GM18499 (cell line): Measurements from ENCODE around the gene PRR5.

Experiments used
- ATAC-seq: cut with Tn5 transposase; IDR thresholded peaks from one replicate; pipeline ENCODE4 v1.9.1; 2021; ENCODE audit warnings: moderate number of reproducible peaks; ENCODE audit not compliant: insufficient read depth, unreplicated experiment

The PRR5 gene

GRCh38 chr22:44780876-44781449 lies 79.0 kb downstream of the PRR5 start:
- no peak for ATAC-seq

- ATAC-seq = no peak
Observed at GRCh38 chr22:44782363-44782963, 80.5 kb downstream of the PRR5 start.

GRCh38 chr22:44783091-44783490 lies 81.1 kb downstream of the PRR5 start:
- ATAC-seq = no peak

- no peak for ATAC-seq
Observed at GRCh38 chr22:44783581-44783980, 81.6 kb downstream of the PRR5 start.

- ATAC-seq = no peak
Observed at GRCh38 chr22:44786136-44786535, 84.1 kb downstream of the PRR5 start.

- ATAC-seq = no peak
Observed at GRCh38 chr22:44786610-44787009, 84.6 kb downstream of the PRR5 start.
